T-cell (primary cell): Measurements from ENCODE around the gene USP6NL. TPM values are rescaled to one million over a fixed set of nuclear protein-coding genes. Genes with fewer than 3 reads are reported as not detected.

Experiments
- ATAC-seq, 4 experiments: fragments of 200-7000 bp in 3 of 4; fragments of 150-1000 bp in 1 of 4; cut with Tn5 transposase; replicated peaks in 1 of 4; 1 replicate in 3 of 4; 2 replicates in 1 of 4; pipeline ENCODE4 v1.10.0; 2021; ENCODE audit warnings: moderate library complexity in 3 of 4, mild to moderate bottlenecking in 2 of 4, moderate number of reproducible peaks in 1 of 4
- CTCF ChIA-PET, 2 donors: fragments of 300-600 bp; sonication (Branson Sonifier 250); formaldehyde crosslinking; loops; one replicate each; lab custom pipeline; 2022; ENCODE audit warnings: antibody characterized with exemption in 2 of 2; lab: Charles Lee
- POLR2A ChIA-PET, 2 donors: fragments of 300-600 bp; sonication (Branson Sonifier 250); formaldehyde crosslinking; loops; one replicate each; lab custom pipeline; 2022; ENCODE audit warnings: antibody characterized with exemption in 2 of 2; lab: Charles Lee
- DNase-seq, 35 experiments: peaks; one replicate each; pipeline versions ENCODE4 v3.0.0 to v3.0.0-alpha.2; 2013 to 2023
- H3K27ac ChIP-seq: one replicate; pipeline ENCODE4 v1.5.1; 2013; ENCODE audit warnings: low read length
- H3K27me3 ChIP-seq, 2 experiments: replicated peaks in 1 of 2; 1 replicate in 1 of 2; 2 replicates in 1 of 2; pipeline versions ENCODE4 v1.6.1 to v1.7.0; 2013; ENCODE audit warnings: low read length in 1 of 2, mixed read lengths in 1 of 2; ENCODE audit not compliant: control insufficient read depth in 2 of 2, insufficient read depth in 2 of 2; ENCODE audit errors: extremely low read depth in 1 of 2
- H3K36me3 ChIP-seq, 2 donors: 1 replicate in 1 of 2; 2 replicates in 1 of 2; pipeline versions ENCODE4 v1.6.1 to v1.7.0; 2013; ENCODE audit warnings: low read length in 1 of 2; ENCODE audit not compliant: control insufficient read depth in 2 of 2, insufficient read depth in 1 of 2; ENCODE audit errors: extremely low read depth in 1 of 2
- H3K4me1 ChIP-seq, 2 experiments: 1 replicate in 1 of 2; 2 replicates in 1 of 2; pipeline versions ENCODE4 v1.6.1 to v1.7.0; 2013; ENCODE audit warnings: low read length in 2 of 2, mixed read lengths in 1 of 2; ENCODE audit not compliant: insufficient read depth in 2 of 2, control insufficient read depth in 1 of 2; ENCODE audit errors: extremely low read depth in 1 of 2
- H3K4me3 ChIP-seq, 2 donors: 1 replicate in 1 of 2; 2 replicates in 1 of 2; pipeline versions ENCODE4 v1.5.1 to v1.7.0; 2013; ENCODE audit warnings: mild to moderate bottlenecking in 2 of 2, low read length in 1 of 2, moderate library complexity in 1 of 2; ENCODE audit not compliant: control insufficient read depth in 1 of 2; ENCODE audit errors: extremely low read depth in 1 of 2
- H3K9me3 ChIP-seq: 2 replicates; pipeline ENCODE4 v1.7.0; 2013
- H3K27ac Mint-ChIP-seq, 2 donors: one replicate each; pipeline ENCODE4 v1.8.0; 2020 to 2021; ENCODE audit warnings: mild to moderate bottlenecking in 2 of 2, mixed read lengths in 2 of 2
- H3K27me3 Mint-ChIP-seq, 2 donors: one replicate each; pipeline ENCODE4 v1.8.0; 2021 to 2022; ENCODE audit warnings: mixed read lengths in 2 of 2
- H3K36me3 Mint-ChIP-seq: one replicate; pipeline ENCODE4 v1.8.0; 2021; ENCODE audit warnings: mixed read lengths
- H3K4me1 Mint-ChIP-seq, 3 donors: one replicate each; pipeline ENCODE4 v1.8.0; 2020 to 2022; ENCODE audit warnings: mixed read lengths in 3 of 3, mild to moderate bottlenecking in 1 of 3
- H3K4me3 Mint-ChIP-seq, 3 donors: one replicate each; pipeline ENCODE4 v1.8.0; 2020 to 2022; ENCODE audit warnings: mild to moderate bottlenecking in 3 of 3, mixed read lengths in 3 of 3, moderate library complexity in 3 of 3
- H3K9me3 Mint-ChIP-seq, 3 donors: one replicate each; pipeline ENCODE4 v1.8.0; 2020 to 2022; ENCODE audit warnings: mixed read lengths in 3 of 3
- WGBS: methylation state at CpG from one replicate; pipeline ENCODE4 v1.1.5; 2013; ENCODE audit warnings: missing lambda C conversion rate; ENCODE audit not compliant: insufficient coverage; 5-methylcytosine and 5-hydroxymethylcytosine counted together
- total RNA-seq, 35 experiments: library from RNA in 6 of 35; stranded (reverse) in 6 of 35; fragments of 120-200 nt in 1 of 35; gene quantifications; one replicate each; pipeline versions ENCODE4 v1.2.1 to v1.2.4 and lab custom pipeline; 2013 to 2026

Gene USP6NL
- total RNA-seq, 5 donors from 2014 or later (not counting 1 experiment from before 2014, with no cell fraction given), result 3.9 to 7.6 (median 4.6) TPM

DNA sequence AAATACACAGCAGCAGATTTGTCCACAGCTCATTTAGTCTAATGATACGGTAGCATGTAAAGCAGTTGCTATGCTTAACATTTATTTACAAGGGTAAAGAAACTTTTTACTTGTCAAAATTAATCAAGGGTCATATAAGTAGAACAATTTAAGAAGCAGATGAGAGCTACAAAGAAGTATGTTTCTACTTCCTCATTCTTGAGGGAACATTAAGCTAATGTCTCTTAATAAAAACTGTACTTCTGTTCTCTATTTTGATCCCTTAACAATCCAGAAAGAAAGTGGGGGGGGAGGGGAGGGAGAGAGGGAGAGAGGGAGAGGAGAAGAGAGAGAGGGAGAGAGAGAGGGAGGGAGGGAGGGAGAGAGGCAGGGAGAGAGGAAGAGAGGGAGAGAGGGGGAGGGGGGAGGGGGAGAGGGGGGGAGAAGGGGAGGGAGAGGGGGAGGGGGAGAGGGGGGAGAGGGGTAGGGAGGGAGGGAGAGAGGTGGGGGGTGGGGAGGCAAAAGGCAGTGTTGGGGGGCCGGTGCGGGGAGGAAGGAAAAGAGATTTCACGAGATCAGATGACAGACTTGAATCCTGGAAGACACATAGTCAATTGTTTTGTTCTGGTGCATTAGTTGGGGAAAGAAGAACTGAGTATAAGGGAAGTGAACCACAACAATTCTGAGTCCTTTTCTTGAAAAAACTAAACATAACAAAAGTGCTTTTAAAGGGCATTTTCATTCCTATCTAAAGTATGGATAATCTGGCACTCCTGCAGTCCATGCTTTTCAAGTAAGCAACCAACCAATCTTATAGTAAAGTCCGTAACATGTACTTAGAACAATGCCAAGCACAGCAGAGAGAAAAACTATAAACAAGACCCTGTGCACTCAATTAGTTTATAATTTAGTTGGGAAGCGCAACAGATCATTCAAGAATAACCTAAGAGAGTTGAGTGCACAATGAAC lies 128.0 kb downstream of the USP6NL start:
- Mint-ChIP-seq H3K4me3 (no peak overlapping the region), H3K4me1 (peaks cover 10 to 19% (median 14%) of the 10 kb centered on the region in 3 donors), H3K36me3 (peaks cover 30% of the 10 kb centered on the region), H3K27me3 (no peaks in the 10 kb centered on the region), H3K9me3 (no peaks in the 10 kb centered on the region), H3K27ac (no peak overlapping the region)
- no peak overlapping the region for H3K27ac ChIP-seq
- H3K9me3 ChIP-seq, result no peaks in the 10 kb centered on the region
- 65% methylated on average over 2 of the region's 6 CpGs for WGBS
- ATAC-seq (no peak), DNase-seq (no peak)
- no peak overlapping the region for H3K4me3 ChIP-seq
- no peaks in the 10 kb centered on the region for H3K4me1 ChIP-seq
- POLR2A ChIA-PET, result interaction anchor here in 1 of 2 donors (0.6 kb wide), 1 partner anchor 262 kb away, joined by 7 read pairs; no protein-coding TSS in a partner anchor
- CTCF ChIA-PET, result interaction anchor here in 1 of 2 donors (0.7 kb wide), 1 partner anchor 627 kb away, joined by 3 read pairs; no protein-coding TSS in a partner anchor
- no peaks in the 10 kb centered on the region for H3K36me3 ChIP-seq
- no peaks in the 10 kb centered on the region for H3K27me3 ChIP-seq

DNA sequence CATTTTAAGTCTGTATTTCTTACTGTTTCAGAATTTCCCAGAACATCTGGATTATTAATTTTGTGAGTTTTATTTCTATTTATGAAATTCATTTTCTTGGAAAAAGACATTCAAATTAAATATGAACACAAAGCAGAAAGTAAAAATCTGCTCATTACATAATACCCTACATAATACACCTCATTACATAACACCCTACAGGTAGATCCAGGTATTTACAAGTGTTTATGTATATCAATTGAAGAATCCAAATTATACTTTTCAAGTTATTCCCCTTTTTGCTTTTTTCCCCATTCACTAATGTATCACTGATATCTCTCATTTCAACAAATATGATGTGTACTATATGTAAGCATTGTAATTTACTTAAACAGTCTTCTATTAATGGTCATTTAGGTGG lies 129.1 kb downstream of the USP6NL start:
- CTCF ChIA-PET, result no interaction called here
- no peak overlapping the region for H3K27ac ChIP-seq
- H3K36me3 ChIP-seq, result no peaks in the 10 kb centered on the region

DNA sequence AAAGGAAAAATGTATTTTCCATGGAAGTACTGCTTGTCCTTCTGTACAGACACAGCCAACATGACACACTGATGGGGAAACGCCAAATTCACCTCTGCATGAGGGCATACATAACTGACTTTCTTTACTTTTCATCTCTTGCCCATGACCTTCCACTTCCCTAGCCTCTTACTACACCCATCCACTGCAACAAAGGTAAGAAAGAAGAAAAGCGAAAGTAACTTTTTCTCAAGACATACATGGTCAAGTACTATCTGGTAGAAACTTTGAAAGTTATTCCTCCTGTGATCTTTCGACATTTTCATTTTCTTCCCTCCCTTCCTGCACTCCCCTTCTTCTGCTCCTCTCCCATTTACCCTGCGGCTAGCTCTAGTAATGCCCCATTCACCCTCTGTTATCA lies 130.8 kb downstream of the USP6NL start:
- H3K4me1 Mint-ChIP-seq, result peaks cover 10 to 19% (median 14%) of the 10 kb centered on the region in 3 donors
- 57% methylated on average over 3 of the region's 4 CpGs for WGBS
- H3K4me1 ChIP-seq, result no peaks in the 10 kb centered on the region
- DNase-seq (no peak), ATAC-seq (no peak)
- POLR2A ChIA-PET, result no interaction called here
- no peaks in the 10 kb centered on the region for H3K27me3 ChIP-seq
- no peaks in the 10 kb centered on the region for H3K9me3 ChIP-seq
- no peak overlapping the region for H3K4me3 Mint-ChIP-seq
- no peak overlapping the region for H3K27ac ChIP-seq
- H3K36me3 Mint-ChIP-seq, result peaks cover 26% of the 10 kb centered on the region
- no peak overlapping the region for H3K4me3 ChIP-seq
- CTCF ChIA-PET, result no interaction called here
- H3K36me3 ChIP-seq, result no peaks in the 10 kb centered on the region
- no peaks in the 10 kb centered on the region for H3K9me3 Mint-ChIP-seq
- no peaks in the 10 kb centered on the region for H3K27me3 Mint-ChIP-seq
- H3K27ac Mint-ChIP-seq, result peak overlapping the region in 1 of 2 donors; percentile 5

More for the DNA sequence above, 129.1 kb downstream of the USP6NL start:
- Mint-ChIP-seq H3K4me3 (no peak overlapping the region), H3K9me3 (no peaks in the 10 kb centered on the region), H3K4me1 (peaks cover 10 to 19% (median 14%) of the 10 kb centered on the region in 3 donors), H3K27ac (no peak overlapping the region), H3K36me3 (peaks cover 27% of the 10 kb centered on the region), H3K27me3 (no peaks in the 10 kb centered on the region)
- Histone ChIP-seq H3K27me3 (no peaks in the 10 kb centered on the region), H3K9me3 (no peaks in the 10 kb centered on the region), H3K4me1 (no peaks in the 10 kb centered on the region), H3K4me3 (no peak overlapping the region)
- ATAC-seq (no peak), DNase-seq (no peak)
- POLR2A ChIA-PET, result interaction anchor here in 1 of 2 donors (0.6 kb wide), 1 partner anchor 10 kb away, joined by 3 read pairs; no protein-coding TSS in a partner anchor

- H3K9me3 ChIP-seq, result no peaks in the 10 kb centered on the region
- DNase-seq (peak in 3 of 35 experiments; percentile 1 to 25 (median 6)), ATAC-seq (peak in 1 of 4 experiments; percentile 58)
- H3K4me1 ChIP-seq, result no peaks in the 10 kb centered on the region
- no peaks in the 10 kb centered on the region for H3K27me3 ChIP-seq
- H3K36me3 ChIP-seq, result no peaks in the 10 kb centered on the region
- peaks cover 10 to 19% (median 14%) of the 10 kb centered on the region in 3 donors for H3K4me1 Mint-ChIP-seq
- H3K36me3 Mint-ChIP-seq, result peaks cover 25% of the 10 kb centered on the region
- 100% methylated on average over 1 of the region's 7 CpGs for WGBS
- ChIA-PET POLR2A (no interaction called here), CTCF (no interaction called here)
- H3K4me3 ChIP-seq, result no peak overlapping the region
- no peaks in the 10 kb centered on the region for H3K27me3 Mint-ChIP-seq
- no peaks in the 10 kb centered on the region for H3K9me3 Mint-ChIP-seq
- H3K27ac ChIP-seq, result no peak overlapping the region
- H3K27ac Mint-ChIP-seq, result peak overlapping the region in 1 of 2 donors; percentile 56
- no peak overlapping the region for H3K4me3 Mint-ChIP-seq
Observed at GRCh38 chr10:11479300-11479699, 132.2 kb downstream of the USP6NL start.

GRCh38 chr10:11478807-11479206 lies 132.6 kb downstream of the USP6NL start:
- H3K27me3 ChIP-seq, result no peaks in the 10 kb centered on the region
- CTCF ChIA-PET, result no interaction called here
- WGBS, result 100% methylated on average over 1 of the region's 1 CpG
- DNase-seq (no peak), ATAC-seq (no peak)
- POLR2A ChIA-PET, result interaction anchor here in 1 of 2 donors (0.6 kb wide), 1 partner anchor 117 kb away, joined by 6 read pairs; no protein-coding TSS in a partner anchor
- H3K9me3 Mint-ChIP-seq, result no peaks in the 10 kb centered on the region
- peak overlapping the region in 1 of 2 donors; percentile 56 for H3K27ac Mint-ChIP-seq
- H3K4me1 ChIP-seq, result no peaks in the 10 kb centered on the region
- peaks cover 24% of the 10 kb centered on the region for H3K36me3 Mint-ChIP-seq
- no peaks in the 10 kb centered on the region for H3K27me3 Mint-ChIP-seq
- no peaks in the 10 kb centered on the region for H3K9me3 ChIP-seq
- no peaks in the 10 kb centered on the region for H3K36me3 ChIP-seq
- no peak overlapping the region for H3K4me3 ChIP-seq
- no peak overlapping the region for H3K4me3 Mint-ChIP-seq
- H3K4me1 Mint-ChIP-seq, result peaks cover 10 to 18% (median 14%) of the 10 kb centered on the region in 3 donors
- H3K27ac ChIP-seq, result no peak overlapping the region

- POLR2A ChIA-PET, result no interaction called here
- no peak overlapping the region for H3K4me3 ChIP-seq
- H3K27me3 ChIP-seq, result no peaks in the 10 kb centered on the region
- WGBS, result no CpG with 5 or more reads among the region's 3 CpGs
- ATAC-seq (no peak), DNase-seq (no peak)
- H3K9me3 ChIP-seq, result no peaks in the 10 kb centered on the region
- CTCF ChIA-PET, result no interaction called here
- no peaks in the 10 kb centered on the region for H3K9me3 Mint-ChIP-seq
- H3K27me3 Mint-ChIP-seq, result no peaks in the 10 kb centered on the region
- H3K4me3 Mint-ChIP-seq, result no peak overlapping the region
- H3K4me1 Mint-ChIP-seq, result peaks cover 9 to 17% (median 11%) of the 10 kb centered on the region in 3 donors
- no peak overlapping the region for H3K27ac Mint-ChIP-seq
- peaks cover 15% of the 10 kb centered on the region for H3K36me3 Mint-ChIP-seq
- no peaks in the 10 kb centered on the region for H3K4me1 ChIP-seq
- H3K27ac ChIP-seq, result no peak overlapping the region
- no peaks in the 10 kb centered on the region for H3K36me3 ChIP-seq
Observed at GRCh38 chr10:11475831-11476434, 135.5 kb downstream of the USP6NL start.
